H9 (cell line): ENCODE data around the gene VPS41. TPM values are rescaled to one million over a fixed set of nuclear protein-coding genes. Genes with fewer than 3 reads are reported as not detected.

Experiments
- DNase-seq: peaks from one replicate; pipeline ENCODE4 v3.0.0-alpha.2; 2017
- H2AFZ ChIP-seq: one replicate; pipeline ENCODE4 v1.6.1; 2013; ENCODE audit warnings: mild to moderate bottlenecking, low read length, control low read depth, moderate library complexity
- H2AK5ac ChIP-seq: 2 replicates; pipeline ENCODE4 v1.6.1; 2013; ENCODE audit warnings: low read length, control low read depth, mixed read lengths; ENCODE audit not compliant: insufficient read length
- H2BK120ac ChIP-seq: one replicate; pipeline ENCODE4 v1.6.1; 2013; ENCODE audit warnings: low read depth, mild to moderate bottlenecking, low read length, control low read depth, inconsistent platforms; ENCODE audit not compliant: poor library complexity, severe bottlenecking
- H2BK12ac ChIP-seq: 2 replicates; pipeline ENCODE4 v1.6.1; 2013; ENCODE audit warnings: low read length, control low read depth, mixed read lengths, low read depth; ENCODE audit not compliant: insufficient read length
- H2BK15ac ChIP-seq: 2 replicates; pipeline ENCODE4 v1.6.1; 2013; ENCODE audit warnings: low read depth, low read length, control low read depth
- H2BK20ac ChIP-seq: one replicate; pipeline ENCODE4 v1.6.1; 2013; ENCODE audit warnings: low read depth, mild to moderate bottlenecking, low read length, control low read depth, inconsistent platforms; ENCODE audit not compliant: poor library complexity, severe bottlenecking
- H2BK5ac ChIP-seq: 2 replicates; pipeline ENCODE4 v1.6.1; 2013; ENCODE audit warnings: low read length, control low read depth, mixed read lengths; ENCODE audit not compliant: insufficient read length
- H3K14ac ChIP-seq: 2 replicates; pipeline ENCODE4 v1.6.1; 2013; ENCODE audit warnings: low read length, control low read depth; ENCODE audit not compliant: insufficient read depth
- H3K18ac ChIP-seq: 2 replicates; pipeline ENCODE4 v1.6.1; 2013; ENCODE audit warnings: low read depth, mild to moderate bottlenecking, mixed read lengths, low read length, control low read depth; ENCODE audit not compliant: insufficient read length
- H3K23ac ChIP-seq: 2 replicates; pipeline ENCODE4 v1.6.1; 2013; ENCODE audit warnings: low read length, control low read depth, mixed read lengths, low read depth; ENCODE audit not compliant: insufficient read length
- H3K23me2 ChIP-seq: 2 replicates; pipeline ENCODE4 v1.6.1; 2013; ENCODE audit warnings: low read depth, mild to moderate bottlenecking, mixed read lengths, low read length, control low read depth; ENCODE audit not compliant: insufficient read length, poor library complexity, severe bottlenecking
- H3K27ac ChIP-seq: 2 replicates; pipeline ENCODE4 v1.5.1; 2013; ENCODE audit warnings: low read length, control low read depth, mixed read lengths, low read depth; ENCODE audit not compliant: insufficient read length
- H3K27me3 ChIP-seq: 2 replicates; pipeline ENCODE4 v1.6.1; 2013; ENCODE audit warnings: low read length, control low read depth, inconsistent platforms; ENCODE audit not compliant: insufficient read depth
- H3K4ac ChIP-seq: 2 replicates; pipeline ENCODE4 v1.6.1; 2013; ENCODE audit warnings: low read depth, mild to moderate bottlenecking, control low read depth, inconsistent platforms, low read length, moderate library complexity
- H3K4me1 ChIP-seq: 2 replicates; pipeline ENCODE4 v1.6.1; 2013; ENCODE audit warnings: low read length, control low read depth, inconsistent platforms; ENCODE audit not compliant: insufficient read depth
- H3K4me2 ChIP-seq: 2 replicates; pipeline ENCODE4 v1.6.1; 2013; ENCODE audit warnings: low read length, control low read depth, mixed read lengths; ENCODE audit not compliant: insufficient read length, insufficient read depth
- H3K56ac ChIP-seq: 2 replicates; pipeline ENCODE4 v1.6.1; 2013; ENCODE audit warnings: low read depth, mild to moderate bottlenecking, mixed read lengths, low read length, control low read depth; ENCODE audit not compliant: insufficient read length
- H3K79me1 ChIP-seq: 2 replicates; pipeline ENCODE4 v1.6.1; 2013; ENCODE audit warnings: low read depth, mild to moderate bottlenecking, moderate library complexity, low read length, control low read depth, inconsistent platforms; ENCODE audit not compliant: insufficient read depth, poor library complexity, severe bottlenecking
- H3K79me2 ChIP-seq: 2 replicates; pipeline ENCODE4 v1.6.1; 2013; ENCODE audit warnings: low read length, control low read depth, inconsistent platforms; ENCODE audit not compliant: insufficient read depth
- H3K9ac ChIP-seq: 2 replicates; pipeline ENCODE4 v1.6.1; 2013; ENCODE audit warnings: low read length, control low read depth, mixed read lengths; ENCODE audit not compliant: insufficient read length; ENCODE audit errors: extremely low read depth
- H3K9me3 ChIP-seq: one replicate; pipeline ENCODE4 v1.6.1; 2013; ENCODE audit warnings: low read depth, low read length, inconsistent platforms; ENCODE audit not compliant: control insufficient read depth
- H3T11ph ChIP-seq: one replicate; pipeline ENCODE4 v1.6.1; 2013; ENCODE audit warnings: mild to moderate bottlenecking, low read length, control low read depth, inconsistent platforms
- H4K20me1 ChIP-seq: one replicate; pipeline ENCODE4 v1.6.1; 2013; ENCODE audit not compliant: control insufficient read depth, insufficient read length, insufficient read depth
- H4K5ac ChIP-seq: 2 replicates; pipeline ENCODE4 v1.6.1; 2013; ENCODE audit warnings: low read depth, mild to moderate bottlenecking, mixed read lengths, low read length, control low read depth; ENCODE audit not compliant: insufficient read length
- H4K8ac ChIP-seq: replicated peaks from 2 replicates; pipeline ENCODE4 v1.6.1; 2013; ENCODE audit warnings: low read length, control low read depth, mixed read lengths, low read depth; ENCODE audit not compliant: insufficient read length
- H4K91ac ChIP-seq: 2 replicates; pipeline ENCODE4 v1.6.1; 2013; ENCODE audit warnings: low read depth, mild to moderate bottlenecking, moderate library complexity, mixed read lengths, low read length, control low read depth; ENCODE audit not compliant: insufficient read length
- H3K27ac Mint-ChIP-seq, 3 experiments: 2 replicates in 2 of 3; 3 replicates in 1 of 3; pipeline ENCODE4 v1.8.0; 2020 to 2021; ENCODE audit warnings: mixed read lengths in 3 of 3, mild to moderate bottlenecking in 1 of 3, moderate library complexity in 1 of 3
- H3K27me3 Mint-ChIP-seq: 2 replicates; pipeline ENCODE4 v1.8.0; 2021; ENCODE audit warnings: low read depth, mild to moderate bottlenecking, moderate library complexity, mixed read lengths
- H3K36me3 Mint-ChIP-seq, 3 experiments: 2 replicates in 2 of 3; 3 replicates in 1 of 3; pipeline ENCODE4 v1.8.0; 2020 to 2021; ENCODE audit warnings: low read depth in 3 of 3, mixed read lengths in 3 of 3; ENCODE audit not compliant: insufficient read depth in 1 of 3
- H3K4me1 Mint-ChIP-seq, 2 experiments: 2 replicates each; pipeline ENCODE4 v1.8.0; 2020; ENCODE audit warnings: mixed read lengths in 2 of 2
- H3K4me3 Mint-ChIP-seq, 2 experiments: 2 replicates in 1 of 2; 3 replicates in 1 of 2; pipeline ENCODE4 v1.8.0; 2020 to 2021; ENCODE audit warnings: mild to moderate bottlenecking in 2 of 2, mixed read lengths in 2 of 2, moderate library complexity in 1 of 2
- H3K9me3 Mint-ChIP-seq, 2 experiments: 2 replicates in 1 of 2; 3 replicates in 1 of 2; pipeline ENCODE4 v1.8.0; 2020; ENCODE audit warnings: mild to moderate bottlenecking in 2 of 2, mixed read lengths in 2 of 2, moderate library complexity in 1 of 2
- CTCF ChIP-seq: fragments of 200-600 bp; sonication (generic); conservative IDR thresholded peaks from 3 replicates; pipeline ENCODE4 v1.8.0; 2021; ENCODE audit warnings: antibody characterized with exemption, mild to moderate bottlenecking
- WGBS: extraction: QIAGEN DNeasy Blood & Tissue Kit; methylation state at CpG from one replicate; pipeline ENCODE4 v1.1.7; 2013; ENCODE audit warnings: missing lambda C conversion rate, low lambda C conversion rate, mixed read lengths; ENCODE audit not compliant: insufficient read length; ENCODE audit errors: extremely low coverage; 5-methylcytosine and 5-hydroxymethylcytosine counted together
- total RNA-seq: library from RNA; stranded (reverse); gene quantifications from 2 replicates; pipeline ENCODE4 v1.2.1, GENCODE V29; 2021

The VPS41 gene
- total RNA-seq, 1 experiment from 2014 or later: 49.3 TPM

DNA sequence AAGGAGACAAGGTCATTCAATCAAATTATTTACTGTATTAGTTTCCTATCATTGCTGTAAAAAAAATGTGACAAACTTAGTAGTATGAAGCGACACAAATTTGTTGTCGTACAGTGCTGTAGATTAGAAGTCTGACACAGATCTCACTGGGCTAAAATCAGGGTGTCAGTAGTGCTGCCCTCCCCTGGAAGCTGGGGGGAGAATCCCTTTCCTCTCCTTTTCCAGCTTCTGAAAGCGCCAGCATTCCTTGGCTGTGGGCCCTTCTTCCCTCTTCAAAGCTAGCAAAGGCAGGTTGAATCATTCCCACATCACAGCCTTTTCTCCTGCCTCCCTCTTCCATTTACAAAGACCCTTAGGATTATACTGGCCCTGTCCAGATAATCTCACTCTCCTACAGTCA is 28.0 kb downstream of the VPS41 start:
- H3K18ac ChIP-seq: no peak overlapping the region
- Mint-ChIP-seq H3K36me3 (peaks cover 7 to 24% (median 11%) of the 10 kb centered on the region in 3 experiments; a peak in 6 of 7 replicates), H3K27ac (peak overlapping the region in 1 of 3 experiments; percentile 13; a peak in 2 of 7 replicates), H3K9me3 (peaks cover 0 to 3% of the 10 kb centered on the region in 2 experiments; a peak in 2 of 5 replicates), H3K4me1 (peaks cover 14 to 17% of the 10 kb centered on the region in 2 experiments), H3K4me3 (no peak overlapping the region), H3K27me3 (no peaks in the 10 kb centered on the region)
- no peak overlapping the region for H3K14ac ChIP-seq
- TF ChIP-seq CTCF: peak; percentile 47; the same call in 2 of the 3 replicates
- no peak overlapping the region for H2AFZ ChIP-seq
- no peaks in the 10 kb centered on the region for H4K20me1 ChIP-seq
- H3K4ac ChIP-seq: no peak overlapping the region
- no peaks in the 10 kb centered on the region for H3K79me2 ChIP-seq
- H3K79me1 ChIP-seq: peaks cover 3% of the 10 kb centered on the region
- H3K27me3 ChIP-seq: no peaks in the 10 kb centered on the region
- no CpG with 5 or more reads among the region's 3 CpGs for WGBS
- no peak overlapping the region for H2AK5ac ChIP-seq
- no peak overlapping the region for H3K4me2 ChIP-seq
- no peaks in the 10 kb centered on the region for H3K9me3 ChIP-seq
- H2BK20ac ChIP-seq: no peak overlapping the region
- H4K8ac ChIP-seq: no peak overlapping the region
- H4K91ac ChIP-seq: no peak overlapping the region
- no peak overlapping the region for H4K5ac ChIP-seq
- no peak overlapping the region for H2BK5ac ChIP-seq
- no peak overlapping the region for H3K56ac ChIP-seq
- no peak overlapping the region for H2BK12ac ChIP-seq
- H3K4me1 ChIP-seq: no peaks in the 10 kb centered on the region
- DNase-seq: peak; percentile 33
- no peak overlapping the region for H3K27ac ChIP-seq
- H2BK15ac ChIP-seq: no peak overlapping the region
- H2BK120ac ChIP-seq: no peak overlapping the region
- no peak overlapping the region for H3T11ph ChIP-seq
- no peak overlapping the region for H3K9ac ChIP-seq
- no peak overlapping the region for H3K23ac ChIP-seq
- H3K23me2 ChIP-seq: no peaks in the 10 kb centered on the region
